Nephron progenitor cell (in vitro differentiated cells): Measurements from ENCODE around the gene RBMX2.
"Not testable (repeated sequence)": the region's sequence is repeated elsewhere in the genome, so short reads cannot be mapped to it uniquely, and the experiment has no call there.

ENCODE experiments used
- DNase-seq: peaks from one replicate; pipeline ENCODE4 v3.0.0; 2021
- H3K27ac Mint-ChIP-seq: 2 replicates; pipeline ENCODE4 v1.8.0; 2021; ENCODE audit warnings: mild to moderate bottlenecking, moderate library complexity, mixed read lengths
- H3K27me3 Mint-ChIP-seq: 2 replicates; pipeline ENCODE4 v1.8.0; 2021; ENCODE audit warnings: mild to moderate bottlenecking, low read depth, mixed read lengths; ENCODE audit not compliant: poor library complexity
- H3K36me3 Mint-ChIP-seq: 2 replicates; pipeline ENCODE4 v1.8.0; 2021; ENCODE audit warnings: low read depth, mixed read lengths
- H3K4me1 Mint-ChIP-seq: 2 replicates; pipeline ENCODE4 v1.8.0; 2021; ENCODE audit warnings: mixed read lengths
- H3K4me3 Mint-ChIP-seq: 2 replicates; pipeline ENCODE4 v1.8.0; 2021; ENCODE audit warnings: mild to moderate bottlenecking, moderate library complexity, mixed read lengths
- H3K9me3 Mint-ChIP-seq: 2 replicates; pipeline ENCODE4 v1.8.0; 2021; ENCODE audit warnings: mild to moderate bottlenecking, moderate library complexity, mixed read lengths
- TF ChIP-seq, protein P1 (sequence below): fragments of 200-600 bp; sonication (generic); IDR thresholded peaks from 2 replicates; pipeline ENCODE4 v1.5.0; 2021; ENCODE audit warnings: antibody characterized with exemption

RBMX2 gene

DNA sequence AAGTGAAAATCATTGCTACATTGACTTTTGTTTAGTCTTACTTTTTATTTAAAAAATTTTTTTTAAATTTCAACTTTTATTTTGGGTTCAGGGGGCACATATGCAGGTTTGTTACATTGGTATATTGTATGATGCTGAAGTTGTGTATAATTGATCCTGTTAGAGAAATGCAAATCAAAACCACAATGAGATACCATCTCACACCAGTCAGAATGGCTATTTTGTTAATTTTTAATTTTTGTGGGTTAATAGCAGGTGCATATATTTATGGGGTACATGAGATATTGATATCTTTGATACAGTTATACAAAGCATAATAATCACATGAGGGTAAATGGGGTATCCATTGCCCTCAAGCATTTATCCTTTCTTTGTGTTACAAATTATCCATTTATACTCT lies 34.1 kb downstream of the RBMX2 start:
- DNase-seq, result no peak
- peaks cover 44% of the 10 kb centered on the region for H3K9me3 Mint-ChIP-seq
- H3K4me3 Mint-ChIP-seq, result no peak overlapping the region
- H3K27ac Mint-ChIP-seq, result no peak overlapping the region
- H3K36me3 Mint-ChIP-seq, result no peaks in the 10 kb centered on the region
- peaks cover 9% of the 10 kb centered on the region for H3K4me1 Mint-ChIP-seq
- TF ChIP-seq, protein P1, sequence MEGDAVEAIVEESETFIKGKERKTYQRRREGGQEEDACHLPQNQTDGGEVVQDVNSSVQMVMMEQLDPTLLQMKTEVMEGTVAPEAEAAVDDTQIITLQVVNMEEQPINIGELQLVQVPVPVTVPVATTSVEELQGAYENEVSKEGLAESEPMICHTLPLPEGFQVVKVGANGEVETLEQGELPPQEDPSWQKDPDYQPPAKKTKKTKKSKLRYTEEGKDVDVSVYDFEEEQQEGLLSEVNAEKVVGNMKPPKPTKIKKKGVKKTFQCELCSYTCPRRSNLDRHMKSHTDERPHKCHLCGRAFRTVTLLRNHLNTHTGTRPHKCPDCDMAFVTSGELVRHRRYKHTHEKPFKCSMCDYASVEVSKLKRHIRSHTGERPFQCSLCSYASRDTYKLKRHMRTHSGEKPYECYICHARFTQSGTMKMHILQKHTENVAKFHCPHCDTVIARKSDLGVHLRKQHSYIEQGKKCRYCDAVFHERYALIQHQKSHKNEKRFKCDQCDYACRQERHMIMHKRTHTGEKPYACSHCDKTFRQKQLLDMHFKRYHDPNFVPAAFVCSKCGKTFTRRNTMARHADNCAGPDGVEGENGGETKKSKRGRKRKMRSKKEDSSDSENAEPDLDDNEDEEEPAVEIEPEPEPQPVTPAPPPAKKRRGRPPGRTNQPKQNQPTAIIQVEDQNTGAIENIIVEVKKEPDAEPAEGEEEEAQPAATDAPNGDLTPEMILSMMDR, result no peak
- H3K27me3 Mint-ChIP-seq, result no peaks in the 10 kb centered on the region

DNA sequence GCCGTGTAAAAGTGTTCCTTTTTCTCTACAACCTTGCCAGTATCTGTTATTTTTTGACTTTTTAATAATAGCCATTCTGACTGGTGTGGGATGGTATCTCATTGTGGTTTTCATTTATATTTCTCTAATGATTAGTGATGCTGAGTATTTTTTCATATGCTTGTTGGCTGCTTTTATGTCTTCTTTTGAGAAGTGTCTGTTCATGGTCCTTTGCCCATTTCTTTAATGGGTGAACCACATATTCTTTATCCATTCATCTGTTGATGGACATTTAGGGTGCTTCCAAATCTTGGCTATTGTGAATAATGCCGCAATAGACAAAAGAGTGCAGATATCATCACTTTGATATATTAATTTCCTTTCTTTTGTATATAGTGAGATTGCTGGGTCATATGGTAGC lies 36.2 kb downstream of the RBMX2 start:
- not testable (repeated sequence) for H3K36me3 Mint-ChIP-seq, H3K27ac Mint-ChIP-seq, H3K4me3 Mint-ChIP-seq, DNase-seq, H3K27me3 Mint-ChIP-seq, H3K4me1 Mint-ChIP-seq
- H3K9me3 Mint-ChIP-seq, result peaks cover 42% of the 10 kb centered on the region

DNA sequence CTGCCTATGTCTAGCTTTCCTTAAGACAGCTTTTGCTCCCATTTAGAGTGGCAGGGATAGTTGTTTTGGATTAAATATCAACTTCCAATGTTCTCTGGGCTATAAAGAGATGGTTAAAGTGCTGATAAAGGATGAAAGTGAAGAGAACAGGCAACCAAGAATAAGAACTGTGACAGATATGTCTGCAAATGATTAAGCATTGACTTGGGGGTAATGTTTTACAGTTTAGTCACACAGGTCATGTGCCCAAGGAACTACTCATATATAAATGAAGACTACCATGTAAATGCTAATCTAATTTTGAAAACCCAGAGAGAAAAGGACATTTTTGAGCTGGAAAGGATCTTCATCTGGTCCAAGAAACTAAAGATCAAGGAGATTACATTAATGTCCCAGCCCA lies 42.1 kb downstream of the RBMX2 start:
- no peak overlapping the region for H3K27ac Mint-ChIP-seq
- no peaks in the 10 kb centered on the region for H3K36me3 Mint-ChIP-seq
- H3K4me3 Mint-ChIP-seq, result no peak overlapping the region
- TF ChIP-seq, protein P1, result no peak
- no peak for DNase-seq
- H3K4me1 Mint-ChIP-seq, result no peaks in the 10 kb centered on the region
- peaks cover 3% of the 10 kb centered on the region for H3K27me3 Mint-ChIP-seq
- H3K9me3 Mint-ChIP-seq, result peaks cover 34% of the 10 kb centered on the region

DNA sequence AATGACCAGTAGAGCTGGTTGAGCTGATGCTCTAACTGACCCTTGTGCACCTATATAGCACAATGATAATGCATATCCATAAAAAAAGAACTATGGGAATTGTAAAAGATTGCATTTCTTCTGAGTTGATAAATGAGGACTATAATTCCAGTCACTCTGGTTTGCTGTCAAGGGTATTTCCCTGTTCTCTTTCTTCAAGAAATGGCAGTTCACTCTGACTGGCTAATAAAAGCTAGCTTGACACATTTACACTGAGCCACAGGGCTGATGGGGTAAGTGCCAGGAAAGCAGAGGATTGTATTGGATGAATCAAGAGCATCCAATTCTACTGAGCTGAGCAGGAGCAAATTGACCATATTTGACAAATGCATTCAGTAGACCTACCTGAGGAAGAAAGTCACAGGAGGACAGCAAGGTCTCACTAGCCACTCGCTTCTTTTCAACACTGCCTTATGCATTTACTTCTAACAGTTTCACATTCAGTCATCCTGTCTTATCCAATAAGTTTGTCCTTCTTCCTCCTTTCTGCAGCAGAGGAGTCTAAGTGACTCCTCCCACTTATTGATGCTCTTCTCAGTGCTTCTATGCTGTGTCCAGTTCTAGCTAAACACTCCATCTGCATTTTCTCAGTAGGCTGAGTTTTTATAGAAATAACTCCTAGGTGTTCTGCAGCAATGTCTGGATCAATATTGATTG lies 43.0 kb downstream of the RBMX2 start:
- H3K27me3 Mint-ChIP-seq, result peaks cover 3% of the 10 kb centered on the region
- no peak overlapping the region for H3K27ac Mint-ChIP-seq
- peaks cover 30% of the 10 kb centered on the region for H3K9me3 Mint-ChIP-seq
- no peaks in the 10 kb centered on the region for H3K4me1 Mint-ChIP-seq
- no peaks in the 10 kb centered on the region for H3K36me3 Mint-ChIP-seq
- TF ChIP-seq, protein P1, result no peak
- H3K4me3 Mint-ChIP-seq, result no peak overlapping the region
- DNase-seq, result no peak

DNA sequence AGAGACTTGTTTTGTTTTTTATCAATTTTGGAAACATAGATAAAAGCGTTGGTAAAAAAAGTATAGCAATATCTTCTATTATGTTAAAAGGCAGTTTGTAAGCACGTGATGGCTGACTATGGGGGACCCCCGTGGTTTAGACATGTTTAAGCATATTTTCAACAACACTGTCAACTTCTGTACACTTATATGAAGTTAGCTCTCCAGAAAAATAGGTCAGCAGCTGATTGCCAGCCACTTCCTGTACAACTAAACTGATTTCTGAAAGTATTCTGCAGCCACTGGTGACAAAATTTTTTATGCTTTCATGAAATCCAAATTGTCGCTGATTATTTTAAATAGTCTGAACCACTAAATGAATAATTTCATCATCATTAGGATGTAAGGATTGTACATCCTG lies 45.2 kb downstream of the RBMX2 start:
- peaks cover 7% of the 10 kb centered on the region for H3K27me3 Mint-ChIP-seq
- DNase-seq, result no peak
- TF ChIP-seq, protein P1, result no peak
- H3K9me3 Mint-ChIP-seq, result peaks cover 29% of the 10 kb centered on the region
- H3K4me1 Mint-ChIP-seq, result no peaks in the 10 kb centered on the region
- H3K4me3 Mint-ChIP-seq, result no peak overlapping the region
- no peaks in the 10 kb centered on the region for H3K36me3 Mint-ChIP-seq
- no peak overlapping the region for H3K27ac Mint-ChIP-seq
